GM18951 (cell line): Measurements from ENCODE around the gene GPNMB.
"Not testable (repeated sequence)": the region's sequence is repeated elsewhere in the genome, so short reads cannot be mapped to it uniquely, and the experiment has no call there.

ENCODE experiments used
- POLR2A ChIP-seq: IDR thresholded peaks from 4 replicates; pipeline ENCODE4 v1.6.1; 2011; ENCODE audit warnings: mild to moderate bottlenecking; ENCODE audit not compliant: insufficient read length, insufficient read depth; ENCODE audit errors: extremely low read depth
- in situ Hi-C: fragments of 300-500 bp; cut with MboI; formaldehyde crosslinking; loops from one replicate; pipeline ENCODE4 v1.12.0; 2022; ENCODE audit warnings: low sequenced_read_pairs, mixed read lengths, inconsistent platforms; ENCODE audit not compliant: unreplicated experiment

GPNMB gene

DNA sequence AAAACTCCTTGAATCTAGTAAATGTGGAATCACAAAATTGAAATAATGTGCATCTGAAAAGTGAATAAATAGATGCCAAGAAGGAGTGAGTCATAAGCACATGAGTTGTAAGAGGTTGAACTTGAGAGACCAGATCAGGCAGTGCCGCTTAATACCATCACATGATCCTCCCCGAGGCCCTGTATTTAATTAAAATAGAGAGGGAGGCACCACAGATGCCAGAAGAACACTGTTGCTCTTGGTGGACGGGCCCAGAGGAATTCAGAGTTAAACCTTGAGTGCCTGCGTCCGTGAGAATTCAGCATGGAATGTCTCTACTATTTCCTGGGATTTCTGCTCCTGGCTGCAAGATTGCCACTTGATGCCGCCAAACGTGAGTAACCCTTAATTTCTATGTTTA lies at the start of gene GPNMB:
TSS of gene GPNMB (plus strand) at position 221 of the 400 bp plus-strand sequence. CDS start at position 304, 83 bp downstream.
- no peak for TF ChIP-seq POLR2A
- in situ Hi-C loops, result no loop called here

DNA sequence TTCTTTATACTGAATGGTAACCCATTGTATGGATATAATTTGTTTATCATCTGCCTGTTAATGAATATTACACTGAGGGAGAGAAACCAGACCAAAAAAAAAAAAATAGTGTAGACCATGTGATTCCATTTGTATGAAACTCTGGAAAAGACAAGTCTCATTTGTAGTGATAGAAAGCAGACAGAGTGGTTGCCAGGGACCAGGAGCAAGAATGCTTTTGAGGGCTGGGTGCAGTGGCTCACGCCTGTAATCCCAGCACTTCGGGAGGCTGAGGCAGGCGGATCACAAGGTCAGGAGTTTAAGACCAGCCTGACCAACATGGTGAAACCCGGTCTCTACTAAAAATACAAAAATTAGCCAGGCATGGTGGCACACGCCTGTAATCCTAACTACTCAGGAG lies 48.8 kb upstream of the GPNMB start:
- in situ Hi-C loops, result not testable (repeated sequence)

DNA sequence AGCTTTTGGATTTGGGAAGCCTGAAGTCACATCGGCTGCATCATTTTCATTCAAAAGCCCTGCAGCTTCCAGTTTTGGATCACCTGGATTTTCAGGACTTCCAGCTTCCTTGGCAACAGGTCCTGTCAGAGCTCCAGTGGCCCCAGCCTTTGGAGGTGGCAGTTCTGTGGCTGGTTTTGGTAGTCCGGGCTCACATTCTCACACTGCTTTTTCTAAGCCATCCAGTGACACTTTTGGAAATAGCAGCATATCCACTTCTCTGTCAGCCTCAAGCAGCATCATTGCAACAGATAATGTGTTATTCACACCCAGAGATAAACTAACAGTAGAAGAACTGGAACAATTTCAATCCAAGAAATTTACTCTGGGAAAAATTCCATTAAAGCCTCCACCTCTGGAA lies 46.2 kb upstream of the GPNMB start:
- in situ Hi-C loops, result no loop called here
- TF ChIP-seq POLR2A, result no peak

DNA sequence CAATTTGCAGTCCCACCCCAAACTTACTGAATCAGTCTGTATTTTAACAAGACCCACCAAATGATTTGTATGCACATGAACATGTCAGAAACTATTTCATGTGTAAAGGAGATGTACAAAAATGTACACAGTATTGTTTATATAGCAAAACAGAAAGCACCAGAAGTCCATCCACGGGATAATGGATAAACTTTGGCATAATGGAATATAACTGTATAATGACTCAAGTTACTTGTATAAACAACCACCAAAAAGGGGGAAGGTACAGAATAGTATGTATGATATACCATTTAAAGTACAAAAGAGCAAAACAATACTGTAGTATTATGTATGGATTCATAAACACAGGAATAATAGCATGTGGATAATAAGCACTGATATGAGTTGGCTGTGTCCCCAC lies 42.3 kb upstream of the GPNMB start:
- in situ Hi-C loops, result no loop called here
- no peak for TF ChIP-seq POLR2A

DNA sequence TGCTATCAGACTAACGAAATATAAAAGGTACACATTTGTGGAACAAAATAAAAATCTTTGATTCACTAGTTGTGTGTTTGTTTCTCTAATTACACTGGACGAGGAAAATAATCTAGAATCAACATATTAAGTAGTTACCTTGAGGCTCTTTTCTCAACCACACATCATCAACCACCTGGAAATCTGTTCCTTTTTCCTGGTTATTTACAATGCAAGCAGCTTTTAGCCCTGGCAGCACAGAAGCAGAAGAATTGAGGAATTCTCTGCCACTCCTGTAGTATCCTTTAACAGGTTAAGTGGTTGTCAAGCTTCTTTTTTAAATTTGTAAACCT lies 41.0 kb upstream of the GPNMB start:
- TF ChIP-seq POLR2A, result no peak
- in situ Hi-C loops, result no loop called here

DNA sequence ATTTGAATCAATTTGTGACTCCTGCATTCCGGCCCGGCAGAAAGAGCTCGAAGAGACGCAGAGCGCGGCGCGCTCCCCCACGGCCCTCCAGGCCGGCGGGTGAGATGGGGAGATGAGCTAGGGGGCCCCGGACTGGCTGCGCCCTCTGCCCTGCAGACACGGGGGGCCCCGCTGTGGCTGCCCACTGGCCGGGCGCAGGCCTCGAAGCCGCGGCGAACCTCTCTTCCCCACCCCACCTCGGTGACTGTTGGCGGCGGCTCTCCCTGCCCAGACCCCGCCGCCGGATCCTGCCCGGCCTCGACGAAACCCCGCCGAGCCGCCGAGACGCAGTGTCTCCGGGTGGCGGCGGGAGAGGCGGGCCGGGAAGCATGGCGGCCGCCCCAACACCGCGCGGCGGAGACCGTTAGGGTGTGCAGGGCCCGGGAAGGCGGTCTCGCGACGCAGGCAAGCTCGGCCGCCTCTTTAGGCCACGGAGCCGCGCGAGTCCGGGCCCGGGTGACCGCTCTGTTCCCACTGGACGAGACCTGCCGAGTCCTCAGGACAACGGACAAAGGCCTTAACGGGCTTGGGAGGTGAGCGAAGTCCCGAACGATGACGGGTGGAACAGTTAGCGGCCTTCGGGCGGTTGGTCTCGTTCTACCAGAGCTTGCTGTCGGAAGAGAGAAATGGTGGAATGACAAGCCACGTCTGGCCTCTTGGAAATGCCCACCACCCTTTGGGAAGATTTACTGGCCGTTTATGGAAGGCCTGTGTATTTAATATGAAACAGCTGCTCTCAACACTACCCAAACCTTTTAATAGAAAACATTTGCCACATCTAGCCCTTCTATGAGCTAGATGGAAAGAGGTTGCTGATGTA lies 40.4 kb upstream of the GPNMB start:
- in situ Hi-C loops, result no loop called here
- TF ChIP-seq POLR2A, result no peak

DNA sequence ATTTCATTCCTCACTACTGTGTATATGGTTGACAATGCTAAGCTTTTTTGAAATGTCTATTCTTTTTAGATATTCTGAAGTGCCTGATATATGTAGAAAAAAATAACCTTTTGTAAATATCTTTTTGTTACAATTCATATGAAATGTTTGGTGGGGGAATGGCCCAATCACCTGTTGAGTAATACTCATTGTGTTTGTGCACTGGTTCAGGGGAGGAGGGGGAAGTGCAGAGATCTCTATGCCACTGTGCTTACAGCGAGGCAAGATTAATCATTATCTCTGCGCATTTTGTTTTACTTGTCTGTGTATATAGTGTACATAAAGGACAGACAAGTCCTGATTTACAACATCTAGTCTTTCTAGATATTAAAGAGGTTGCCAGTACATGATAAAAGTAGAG lies 39.6 kb upstream of the GPNMB start:
- TF ChIP-seq POLR2A, result no peak
- in situ Hi-C loops, result no loop called here

DNA sequence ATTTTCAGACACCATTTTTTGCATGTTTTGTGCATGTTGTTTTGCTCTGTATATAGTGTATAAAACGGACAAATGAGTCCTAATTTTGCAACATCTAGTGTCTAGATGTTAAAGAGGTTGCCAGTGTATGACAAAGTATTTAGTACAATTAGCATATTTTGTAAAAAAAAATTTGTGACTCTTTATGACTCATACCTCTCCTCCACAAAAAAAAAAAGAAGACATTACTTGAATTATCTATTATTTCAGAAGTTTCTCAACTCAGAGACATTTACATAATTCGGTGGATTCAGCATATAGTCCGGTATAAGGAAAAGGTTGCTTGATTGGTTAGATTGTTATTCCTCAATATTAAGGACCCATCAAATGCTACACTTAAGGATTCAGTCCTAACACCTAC lies 38.7 kb upstream of the GPNMB start:
- TF ChIP-seq POLR2A, result no peak
- in situ Hi-C loops, result no loop called here

DNA sequence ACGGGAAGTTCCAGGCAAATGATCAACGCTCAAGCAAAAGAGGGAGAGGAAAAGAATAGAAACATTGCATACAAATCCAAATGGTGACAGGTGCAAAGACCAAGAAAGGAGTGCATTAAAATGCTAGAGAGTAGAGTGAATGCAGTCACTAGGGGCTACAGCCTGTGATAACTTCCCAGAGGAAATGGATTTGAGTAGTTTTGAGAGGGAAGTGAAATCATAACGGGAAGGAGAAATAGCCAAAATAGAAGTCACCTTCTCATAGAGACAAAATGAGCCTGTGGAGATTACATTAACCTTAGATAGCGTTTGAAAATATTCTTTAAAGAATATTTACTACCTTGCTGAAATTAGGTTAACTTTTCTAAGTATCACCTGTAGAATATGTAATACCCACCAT lies 38.3 kb upstream of the GPNMB start:
- in situ Hi-C loops, result no loop called here
- TF ChIP-seq POLR2A, result no peak

DNA sequence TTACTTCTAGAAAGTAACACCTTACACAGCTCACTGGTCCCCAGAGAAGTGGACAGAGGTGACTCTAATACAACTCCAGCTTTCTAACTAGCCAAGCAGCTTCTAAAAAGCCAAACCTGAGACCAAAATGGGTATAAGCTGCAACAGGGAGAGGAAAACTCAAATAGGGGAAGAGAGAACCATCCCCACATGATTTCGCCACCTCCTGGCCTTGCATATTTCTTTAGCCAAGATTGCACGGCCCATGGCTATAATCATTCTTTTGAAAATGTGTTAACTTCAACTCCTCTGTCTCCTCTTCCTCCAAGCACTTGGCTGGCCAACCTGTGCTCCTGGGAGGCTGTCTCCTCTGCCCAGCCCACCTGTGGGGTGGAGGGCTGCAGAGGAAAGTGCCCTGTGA lies 36.1 kb upstream of the GPNMB start:
- in situ Hi-C loops, result no loop called here
- no peak for TF ChIP-seq POLR2A

DNA sequence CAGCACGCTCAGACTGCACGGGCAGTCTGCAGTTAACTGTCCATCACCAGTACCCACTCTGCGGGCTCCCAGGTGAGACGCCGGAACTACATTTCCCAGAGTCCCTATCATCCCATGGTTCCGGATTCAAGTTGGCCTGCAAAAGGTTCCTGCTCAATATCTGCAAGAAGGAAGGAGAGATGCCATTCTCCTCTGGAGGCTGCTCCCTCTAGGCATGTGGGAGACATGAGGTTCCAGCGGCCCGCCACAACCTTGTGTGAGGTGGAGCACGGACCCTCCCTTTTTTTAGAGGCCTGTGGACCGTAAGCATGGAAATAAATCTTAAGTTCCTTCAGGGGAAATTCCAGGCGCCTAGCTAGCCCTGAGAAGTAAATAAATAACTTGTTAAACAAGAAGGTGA lies 35.0 kb upstream of the GPNMB start:
- TF ChIP-seq POLR2A, result no peak
- in situ Hi-C loops, result no loop called here

DNA sequence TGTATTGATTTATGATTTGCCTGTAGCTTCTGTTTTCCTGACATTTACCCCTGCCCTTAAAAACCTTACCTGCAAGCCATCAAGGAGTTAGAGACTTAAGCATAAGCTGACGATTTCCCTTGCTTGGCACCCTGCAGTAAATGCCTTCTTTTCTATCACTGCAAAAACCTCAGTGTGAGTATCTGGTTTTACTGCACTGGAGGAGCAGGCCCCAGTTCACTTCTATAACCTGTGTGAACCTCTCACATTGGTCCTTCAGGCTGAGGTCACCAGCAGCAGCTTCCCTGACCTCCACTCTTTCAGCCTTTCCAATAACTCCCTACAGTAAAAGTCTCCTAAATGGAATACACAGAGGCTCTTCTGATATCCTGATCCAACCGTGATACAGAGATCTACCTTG lies 34.2 kb upstream of the GPNMB start:
- in situ Hi-C loops, result no loop called here
- TF ChIP-seq POLR2A, result no peak

DNA sequence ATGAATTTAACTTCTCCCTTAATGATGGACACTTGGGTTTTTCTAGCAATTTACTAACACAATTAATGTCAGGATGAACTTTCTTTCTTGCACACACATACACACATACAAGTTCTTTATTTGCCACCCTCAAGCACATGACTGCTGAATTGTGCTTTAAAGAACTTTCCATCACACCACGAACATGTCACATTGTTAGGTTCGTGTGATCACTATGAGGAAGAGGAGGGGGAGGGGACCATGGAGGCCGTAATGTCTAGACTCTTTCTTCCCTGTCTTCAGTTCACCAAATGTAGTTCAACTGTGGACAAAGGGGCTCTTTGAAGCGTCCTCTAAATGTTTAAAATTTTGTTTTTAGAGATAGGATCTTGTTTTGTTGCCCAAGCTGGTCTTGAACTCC lies 33.7 kb upstream of the GPNMB start:
- TF ChIP-seq POLR2A, result no peak
- in situ Hi-C loops, result no loop called here

DNA sequence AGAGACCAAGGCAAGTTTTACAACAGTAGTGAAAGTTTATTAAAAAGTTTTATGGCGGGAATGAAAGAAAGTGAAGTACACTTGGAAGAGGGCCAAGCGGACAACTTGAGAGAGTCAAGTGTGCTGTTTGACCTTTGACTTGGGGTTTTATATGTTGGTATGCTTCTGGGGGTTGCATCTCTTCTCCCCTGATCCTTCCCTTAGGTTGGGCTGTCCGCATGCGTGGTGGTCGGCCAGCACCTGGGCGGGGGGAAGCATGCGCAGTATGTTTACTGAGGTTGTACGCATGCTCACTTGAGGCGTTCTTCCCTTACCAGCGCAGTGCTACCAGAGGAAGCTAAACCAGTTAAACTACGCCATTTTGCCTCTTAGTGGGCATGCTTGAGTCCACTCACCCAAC lies 32.8 kb upstream of the GPNMB start:
- no peak for TF ChIP-seq POLR2A
- in situ Hi-C loops, result no loop called here

DNA sequence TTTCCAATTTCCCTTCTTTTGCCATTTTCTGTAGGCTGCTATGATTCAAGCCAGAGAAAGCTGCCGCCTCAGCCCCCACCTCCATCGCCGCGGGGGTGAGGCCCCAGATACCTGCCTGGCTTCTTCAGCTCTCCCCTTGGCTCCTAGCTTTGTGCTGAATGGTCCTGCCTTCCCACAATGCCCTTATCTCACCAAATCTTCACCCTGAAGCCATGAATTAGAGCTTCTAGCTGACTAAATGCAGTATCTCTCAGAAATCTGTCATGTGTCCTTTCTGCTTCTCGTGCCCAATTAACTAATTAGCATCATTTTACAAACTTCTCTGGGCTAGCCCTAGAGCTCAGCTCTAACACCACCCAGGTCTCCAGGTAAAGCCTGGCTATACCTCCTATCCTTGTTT lies 32.2 kb upstream of the GPNMB start:
- in situ Hi-C loops, result no loop called here

More for the DNA sequence above, 32.2 kb upstream of the GPNMB start:
- TF ChIP-seq POLR2A, result no peak
